ENCODE results near the gene GDAP2.
"Not testable (repeated sequence)": the region's sequence is repeated elsewhere in the genome, so short reads cannot be mapped to it uniquely, and the experiment has no call there.

GDAP2 gene

DNA sequence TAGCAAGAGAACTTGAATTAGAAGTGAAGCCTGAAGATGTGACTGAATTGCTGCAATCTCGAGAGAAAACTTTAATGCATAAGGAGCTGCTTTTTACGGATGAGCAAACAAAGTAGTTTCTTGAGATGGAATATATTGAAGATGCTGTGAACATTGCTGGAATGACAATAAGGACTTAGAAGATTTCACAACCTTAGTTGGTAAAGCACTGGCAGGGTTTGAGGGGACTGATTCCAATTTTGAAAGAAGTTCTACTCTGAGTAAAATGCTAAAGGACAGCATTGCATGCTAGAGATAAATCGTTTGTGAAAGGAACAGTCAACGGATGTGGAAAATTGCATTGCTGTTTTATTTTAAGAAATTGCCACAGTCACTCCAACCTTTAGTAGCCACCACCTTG, 69.5 kb downstream of the GDAP2 start:
- H3K27ac ChIP-seq, result no peak overlapping the region
- TF ChIP-seq, protein P1, sequence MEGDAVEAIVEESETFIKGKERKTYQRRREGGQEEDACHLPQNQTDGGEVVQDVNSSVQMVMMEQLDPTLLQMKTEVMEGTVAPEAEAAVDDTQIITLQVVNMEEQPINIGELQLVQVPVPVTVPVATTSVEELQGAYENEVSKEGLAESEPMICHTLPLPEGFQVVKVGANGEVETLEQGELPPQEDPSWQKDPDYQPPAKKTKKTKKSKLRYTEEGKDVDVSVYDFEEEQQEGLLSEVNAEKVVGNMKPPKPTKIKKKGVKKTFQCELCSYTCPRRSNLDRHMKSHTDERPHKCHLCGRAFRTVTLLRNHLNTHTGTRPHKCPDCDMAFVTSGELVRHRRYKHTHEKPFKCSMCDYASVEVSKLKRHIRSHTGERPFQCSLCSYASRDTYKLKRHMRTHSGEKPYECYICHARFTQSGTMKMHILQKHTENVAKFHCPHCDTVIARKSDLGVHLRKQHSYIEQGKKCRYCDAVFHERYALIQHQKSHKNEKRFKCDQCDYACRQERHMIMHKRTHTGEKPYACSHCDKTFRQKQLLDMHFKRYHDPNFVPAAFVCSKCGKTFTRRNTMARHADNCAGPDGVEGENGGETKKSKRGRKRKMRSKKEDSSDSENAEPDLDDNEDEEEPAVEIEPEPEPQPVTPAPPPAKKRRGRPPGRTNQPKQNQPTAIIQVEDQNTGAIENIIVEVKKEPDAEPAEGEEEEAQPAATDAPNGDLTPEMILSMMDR (IDR thresholded peaks at IDR 0.05), result no peak
- TF ChIP-seq ZFX (IDR thresholded peaks at IDR 0.05; ENCODE audit: borderline replicate concordance), result no peak

DNA sequence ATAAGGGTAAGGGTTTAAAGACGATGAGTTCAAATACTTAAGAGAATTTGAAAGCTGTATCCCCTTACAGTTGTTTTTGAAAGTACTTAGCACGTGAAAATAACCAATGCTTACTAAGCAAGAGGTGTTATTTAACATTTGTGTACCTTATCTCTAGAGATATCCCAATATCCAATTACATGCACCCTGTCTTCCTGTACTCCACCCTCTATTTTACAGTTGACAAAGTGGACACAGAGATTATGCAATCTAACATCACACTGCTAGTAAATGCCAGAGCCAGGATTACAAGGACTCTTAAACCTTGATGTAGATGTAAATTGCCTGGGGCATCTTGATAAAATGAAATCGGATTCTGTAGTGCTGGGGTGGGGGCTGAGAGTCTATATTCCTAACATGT, 72.0 kb downstream of the GDAP2 start:
- TF ChIP-seq, protein P1 (IDR thresholded peaks at IDR 0.05), result no peak
- TF ChIP-seq ZFX (IDR thresholded peaks at IDR 0.05; ENCODE audit: borderline replicate concordance), result no peak

DNA sequence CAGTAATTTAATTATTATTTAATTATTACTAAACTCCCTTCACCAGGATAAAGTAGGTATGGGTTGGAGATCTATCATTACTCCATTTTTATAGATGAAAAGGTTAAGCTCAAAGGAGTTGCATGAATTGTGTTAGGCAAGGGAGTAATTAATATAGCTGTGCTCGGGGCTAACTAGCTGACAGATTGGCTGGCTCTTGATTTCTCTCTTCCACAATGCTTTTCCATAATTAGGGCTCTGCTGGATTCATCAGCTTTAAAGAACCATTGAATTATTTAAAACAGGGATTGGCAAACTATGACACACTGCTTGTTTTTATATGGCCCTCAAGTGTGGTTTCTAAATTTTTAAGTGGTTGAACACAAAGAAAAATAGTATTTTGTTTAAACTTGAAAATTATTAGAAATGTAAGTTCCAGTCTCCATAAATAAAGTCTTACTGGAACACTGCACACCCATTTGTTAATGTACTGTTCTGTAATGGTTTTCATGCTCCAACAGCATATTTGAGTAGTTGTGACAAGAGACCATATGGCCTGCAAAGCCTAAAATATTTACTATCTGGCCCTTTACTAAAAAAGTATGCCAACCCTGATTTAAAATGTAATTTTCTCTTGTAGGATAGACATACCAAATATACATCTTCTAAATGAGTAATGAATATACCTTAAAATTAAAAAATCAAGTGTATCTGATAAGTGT, 76.4 kb downstream of the GDAP2 start:
- no peak for TF ChIP-seq ZFX (IDR thresholded peaks at IDR 0.05; ENCODE audit: borderline replicate concordance)
- TF ChIP-seq, protein P1 (IDR thresholded peaks at IDR 0.05), result no peak
- no peak overlapping the region for H3K27ac ChIP-seq

More for the DNA sequence above, 72.0 kb downstream of the GDAP2 start:
- no peak overlapping the region for H3K27ac ChIP-seq

DNA sequence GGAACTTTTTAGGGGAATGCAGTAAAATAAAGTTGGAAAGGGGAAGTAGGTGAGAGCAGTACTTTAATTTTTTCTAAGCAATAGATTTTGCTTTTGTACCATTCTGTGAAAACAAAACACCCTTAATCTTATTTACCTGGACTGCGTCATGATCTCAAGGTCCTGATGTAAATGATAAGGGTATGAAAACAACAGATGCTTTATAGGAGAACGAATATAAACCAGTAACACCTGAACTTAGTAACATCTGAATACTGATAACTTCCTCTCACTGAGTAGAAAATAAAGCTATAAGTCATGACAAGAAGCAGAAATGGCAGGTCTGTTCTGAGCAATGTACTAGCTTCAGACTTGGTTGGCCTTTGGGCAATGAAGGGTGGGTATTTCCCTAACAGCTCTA, 77.7 kb downstream of the GDAP2 start:
- no peak overlapping the region for H3K27ac ChIP-seq
- TF ChIP-seq, protein P1 (IDR thresholded peaks at IDR 0.05), result no peak
- TF ChIP-seq ZFX (IDR thresholded peaks at IDR 0.05; ENCODE audit: borderline replicate concordance), result no peak

DNA sequence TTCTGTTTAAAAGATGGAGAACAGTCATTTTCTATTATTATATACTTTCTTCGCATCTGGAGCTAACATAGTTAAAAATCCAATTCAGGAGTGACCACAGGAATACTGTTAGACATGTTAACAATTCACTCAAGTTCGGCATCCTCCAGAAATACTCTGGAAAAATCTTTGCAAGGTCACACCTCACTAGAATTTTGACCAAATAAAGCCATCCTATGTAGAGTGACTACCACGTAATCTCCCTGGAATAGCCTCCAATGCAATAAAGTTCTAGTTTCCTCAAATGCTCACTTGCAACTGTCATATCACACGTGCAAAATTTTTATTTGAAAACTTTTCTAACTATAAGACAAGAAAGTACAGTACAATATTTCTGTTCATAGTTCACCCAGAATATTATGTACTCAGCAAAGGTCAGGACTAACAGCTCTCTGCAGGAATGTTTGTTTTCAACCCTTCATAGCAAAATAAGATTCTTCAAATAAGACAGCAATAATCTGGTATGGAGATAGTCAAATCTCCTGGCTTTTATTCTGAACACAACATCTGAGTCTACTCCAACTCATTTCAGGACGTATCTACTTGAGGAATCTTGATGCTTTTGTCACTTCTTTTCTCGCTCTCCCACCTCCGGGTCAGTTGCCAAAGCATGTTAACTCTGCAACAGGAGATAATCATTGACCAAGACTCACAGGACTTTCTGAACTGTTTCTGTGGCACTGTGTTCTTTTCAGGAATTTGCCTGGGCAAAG, 82.6 kb downstream of the GDAP2 start:
- H3K27ac ChIP-seq, result peak overlapping the region; percentile 28; the same call in 1 of the 2 replicates
- TF ChIP-seq ZFX (IDR thresholded peaks at IDR 0.05; ENCODE audit: borderline replicate concordance), result no peak
- TF ChIP-seq, protein P1 (IDR thresholded peaks at IDR 0.05), result no peak

DNA sequence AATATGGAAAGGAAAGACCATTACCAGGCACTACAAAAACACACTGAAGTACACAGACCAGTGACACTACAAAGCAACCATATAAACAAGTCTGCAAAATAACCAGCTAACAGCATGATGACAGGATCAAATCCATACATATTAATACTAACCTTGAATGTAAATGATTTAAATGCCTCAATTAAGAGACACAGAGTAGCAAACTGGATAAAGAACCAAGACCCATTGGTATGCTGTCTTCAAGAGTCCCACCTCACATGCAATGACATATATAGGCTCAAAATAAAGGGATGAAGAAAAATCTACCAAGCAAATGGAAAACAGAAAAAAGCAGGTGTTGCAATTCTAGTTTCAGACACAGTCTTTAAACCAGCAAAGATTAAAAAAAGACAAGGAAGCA, 84.9 kb downstream of the GDAP2 start:
- H3K27ac ChIP-seq, result not testable (repeated sequence)

DNA sequence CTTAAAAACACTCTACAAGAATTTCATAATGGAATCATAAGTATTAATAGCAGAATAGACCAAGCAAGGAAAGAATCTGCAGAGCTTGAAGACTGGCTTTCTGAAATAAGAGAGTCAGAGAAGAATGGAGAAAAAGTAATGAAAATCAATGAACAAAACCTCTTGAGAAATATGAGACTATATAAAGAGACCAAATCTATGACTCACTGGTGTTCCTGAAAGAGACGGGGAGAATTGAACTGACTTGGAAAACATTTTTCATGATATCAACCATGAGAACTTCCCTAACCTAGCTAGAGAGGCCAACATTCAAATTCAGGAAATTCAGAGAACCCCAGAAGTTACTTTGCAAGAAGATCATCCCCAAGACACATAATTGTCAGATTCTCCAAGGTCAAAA, 85.6 kb downstream of the GDAP2 start:
- TF ChIP-seq, protein P1 (IDR thresholded peaks at IDR 0.05), result no peak
- TF ChIP-seq ZFX (IDR thresholded peaks at IDR 0.05; ENCODE audit: borderline replicate concordance), result no peak

More for the DNA sequence above, 85.6 kb downstream of the GDAP2 start:
- H3K27ac ChIP-seq, result no peak overlapping the region
